OCI-LY3 (cell line): ENCODE results near the gene CCDC167.

Experiments used
- EZH2phosphoT487 ChIP-seq: fragments of 200-600 bp; shearing (Covaris generic); IDR thresholded peaks from 2 replicates; pipeline ENCODE4 v1.6.1; 2018; ENCODE audit warnings: antibody characterized with exemption, mixed run types, low read depth
- TF ChIP-seq, protein P1 (sequence below): fragments of 200-600, 300-600 bp; sonication (generic); IDR thresholded peaks from 2 replicates; pipeline ENCODE4 v1.5.1; 2014; ENCODE audit warnings: antibody characterized with exemption, low read length, low read depth

DNA sequence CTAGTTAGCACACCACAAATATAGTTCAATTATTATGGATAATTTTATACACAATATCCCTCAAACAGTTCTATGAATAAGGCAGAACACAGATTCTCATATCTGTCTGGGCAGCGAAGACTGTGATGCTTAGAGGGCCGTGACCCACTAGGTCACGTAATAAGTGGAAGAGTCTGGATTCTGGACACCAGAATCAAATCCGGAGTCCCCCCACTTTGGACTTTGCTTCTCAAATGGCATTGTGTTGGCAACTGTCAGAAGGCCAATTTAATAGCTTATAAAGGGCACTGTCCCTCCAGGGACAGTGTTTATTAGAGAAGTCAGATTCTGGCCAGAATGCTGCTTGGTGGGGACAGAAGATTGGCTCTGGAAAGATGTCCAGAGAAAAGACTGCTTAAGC is 6.8 kb upstream of the CCDC167 start:
- TF ChIP-seq, protein P1, sequence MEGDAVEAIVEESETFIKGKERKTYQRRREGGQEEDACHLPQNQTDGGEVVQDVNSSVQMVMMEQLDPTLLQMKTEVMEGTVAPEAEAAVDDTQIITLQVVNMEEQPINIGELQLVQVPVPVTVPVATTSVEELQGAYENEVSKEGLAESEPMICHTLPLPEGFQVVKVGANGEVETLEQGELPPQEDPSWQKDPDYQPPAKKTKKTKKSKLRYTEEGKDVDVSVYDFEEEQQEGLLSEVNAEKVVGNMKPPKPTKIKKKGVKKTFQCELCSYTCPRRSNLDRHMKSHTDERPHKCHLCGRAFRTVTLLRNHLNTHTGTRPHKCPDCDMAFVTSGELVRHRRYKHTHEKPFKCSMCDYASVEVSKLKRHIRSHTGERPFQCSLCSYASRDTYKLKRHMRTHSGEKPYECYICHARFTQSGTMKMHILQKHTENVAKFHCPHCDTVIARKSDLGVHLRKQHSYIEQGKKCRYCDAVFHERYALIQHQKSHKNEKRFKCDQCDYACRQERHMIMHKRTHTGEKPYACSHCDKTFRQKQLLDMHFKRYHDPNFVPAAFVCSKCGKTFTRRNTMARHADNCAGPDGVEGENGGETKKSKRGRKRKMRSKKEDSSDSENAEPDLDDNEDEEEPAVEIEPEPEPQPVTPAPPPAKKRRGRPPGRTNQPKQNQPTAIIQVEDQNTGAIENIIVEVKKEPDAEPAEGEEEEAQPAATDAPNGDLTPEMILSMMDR = no peak
- no peak for TF ChIP-seq EZH2phosphoT487
